Measurements from ENCODE around the gene SUMO3.

SUMO3 gene

DNA sequence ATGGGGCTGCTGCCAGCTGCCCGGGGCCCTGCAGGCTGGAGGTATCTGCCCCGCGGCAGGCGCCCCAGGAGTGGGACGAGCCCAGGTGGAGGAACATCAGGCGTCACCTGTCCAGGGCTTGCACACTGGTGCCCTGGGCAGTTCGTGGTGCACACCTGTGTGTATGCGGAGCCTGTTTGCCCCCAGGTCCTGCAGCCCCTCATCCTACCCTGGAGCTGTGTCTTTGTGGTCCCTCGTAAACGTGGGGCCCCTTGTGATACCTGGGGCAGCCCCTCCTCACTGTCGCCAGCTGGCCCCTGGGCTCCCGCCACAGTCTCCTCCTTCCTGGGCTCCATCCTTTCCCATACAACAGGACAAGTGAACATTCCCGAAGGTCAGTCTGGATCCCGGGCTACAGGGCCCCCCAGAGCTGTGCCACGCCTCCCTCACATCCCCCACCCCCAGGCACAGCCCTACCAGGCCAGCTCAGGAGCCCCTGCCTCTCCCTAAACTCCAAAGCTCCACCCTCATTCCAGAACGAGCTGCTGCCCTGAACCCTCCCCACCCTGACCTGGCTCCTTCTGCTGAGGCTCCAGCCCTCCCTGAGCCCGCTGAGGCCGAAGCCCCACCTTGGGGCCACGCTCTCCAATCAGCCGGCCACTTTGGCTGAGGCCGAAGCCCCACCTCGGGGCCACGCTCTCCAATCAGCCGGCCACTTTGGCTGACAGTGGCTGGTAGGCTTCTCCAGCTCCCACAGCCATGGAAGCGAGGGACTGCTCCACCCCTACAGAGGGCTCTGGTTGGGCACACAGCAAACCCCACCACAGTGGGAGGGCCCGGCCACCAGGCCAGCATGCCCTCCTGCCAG is 58.9 kb downstream of the SUMO3 start:
- Mint-ChIP-seq H3K9me3 (no peaks in the 10 kb centered on the region), H3K27me3 (no peaks in the 10 kb centered on the region), H3K4me1 (ENCODE audit: low read depth in 2 of 2) (peaks cover 0 to 3% of the 10 kb centered on the region in 2 donors), H3K4me3 (no peak overlapping the region), H3K36me3 (ENCODE audit: insufficient read depth) (peaks cover 4% of the 10 kb centered on the region), H3K27ac (no peak overlapping the region)
- DNase-seq: no peak
- ATAC-seq (replicated peaks): no peak

DNA sequence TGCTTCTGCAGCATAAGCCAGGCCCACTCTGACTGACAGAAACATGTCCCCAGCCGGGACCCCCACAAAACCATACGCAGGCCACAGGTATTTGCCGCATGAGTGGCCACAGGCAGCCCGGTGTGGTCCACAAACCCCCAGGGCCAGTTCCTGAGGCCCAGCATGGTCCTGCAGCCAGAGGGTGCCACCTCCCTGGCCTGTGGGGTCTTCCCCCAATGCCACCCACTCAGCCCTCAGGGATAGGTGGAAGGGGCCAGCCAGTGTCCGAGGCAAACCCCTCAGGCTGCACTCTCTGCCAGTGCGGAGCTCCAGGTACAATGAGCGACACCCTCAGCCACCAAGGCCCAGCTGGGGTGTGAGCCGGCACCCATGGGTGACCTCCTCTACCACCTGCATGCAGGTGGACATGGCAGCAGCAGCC is 59.7 kb downstream of the SUMO3 start:
- no peaks in the 10 kb centered on the region for H3K9me3 Mint-ChIP-seq
- peaks cover 4% of the 10 kb centered on the region for H3K36me3 Mint-ChIP-seq (ENCODE audit: insufficient read depth)
- ATAC-seq (replicated peaks) (no peak), DNase-seq (no peak)
- H3K4me1 Mint-ChIP-seq (ENCODE audit: low read depth in 2 of 2): peaks cover 0 to 3% of the 10 kb centered on the region in 2 donors
- no peak overlapping the region for H3K4me3 Mint-ChIP-seq
- H3K27ac Mint-ChIP-seq: no peak overlapping the region
- peaks cover 0 to 6% of the 10 kb centered on the region in 2 donors for H3K27me3 Mint-ChIP-seq

DNA sequence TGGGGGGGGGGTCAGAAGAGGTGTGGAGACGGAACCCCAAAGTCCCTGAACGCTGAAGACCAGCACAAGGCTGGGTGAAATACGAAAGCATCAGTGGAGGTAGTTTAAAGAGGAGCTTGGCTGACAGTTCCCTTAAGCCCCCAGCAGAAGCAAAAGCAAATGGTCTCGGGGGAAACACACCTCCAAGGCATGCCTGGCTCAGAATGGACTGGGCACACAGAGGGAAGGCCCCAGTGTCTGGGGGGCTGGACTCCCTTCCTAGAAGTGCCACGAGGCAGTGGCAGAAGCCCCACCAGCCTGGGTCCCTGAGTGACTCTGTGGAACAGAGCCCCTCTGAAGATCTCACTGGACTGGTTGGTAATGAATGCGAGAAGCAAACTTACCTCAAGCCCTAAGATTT is 60.1 kb downstream of the SUMO3 start:
- DNase-seq: no peak
- Mint-ChIP-seq H3K4me1 (ENCODE audit: low read depth in 2 of 2) (peaks cover 0 to 3% of the 10 kb centered on the region in 2 donors), H3K4me3 (no peak overlapping the region), H3K27ac (no peak overlapping the region), H3K36me3 (ENCODE audit: insufficient read depth) (peaks cover 4% of the 10 kb centered on the region), H3K27me3 (peaks cover 0 to 10% of the 10 kb centered on the region in 2 donors), H3K9me3 (no peaks in the 10 kb centered on the region)
- ATAC-seq (replicated peaks): no peak

DNA sequence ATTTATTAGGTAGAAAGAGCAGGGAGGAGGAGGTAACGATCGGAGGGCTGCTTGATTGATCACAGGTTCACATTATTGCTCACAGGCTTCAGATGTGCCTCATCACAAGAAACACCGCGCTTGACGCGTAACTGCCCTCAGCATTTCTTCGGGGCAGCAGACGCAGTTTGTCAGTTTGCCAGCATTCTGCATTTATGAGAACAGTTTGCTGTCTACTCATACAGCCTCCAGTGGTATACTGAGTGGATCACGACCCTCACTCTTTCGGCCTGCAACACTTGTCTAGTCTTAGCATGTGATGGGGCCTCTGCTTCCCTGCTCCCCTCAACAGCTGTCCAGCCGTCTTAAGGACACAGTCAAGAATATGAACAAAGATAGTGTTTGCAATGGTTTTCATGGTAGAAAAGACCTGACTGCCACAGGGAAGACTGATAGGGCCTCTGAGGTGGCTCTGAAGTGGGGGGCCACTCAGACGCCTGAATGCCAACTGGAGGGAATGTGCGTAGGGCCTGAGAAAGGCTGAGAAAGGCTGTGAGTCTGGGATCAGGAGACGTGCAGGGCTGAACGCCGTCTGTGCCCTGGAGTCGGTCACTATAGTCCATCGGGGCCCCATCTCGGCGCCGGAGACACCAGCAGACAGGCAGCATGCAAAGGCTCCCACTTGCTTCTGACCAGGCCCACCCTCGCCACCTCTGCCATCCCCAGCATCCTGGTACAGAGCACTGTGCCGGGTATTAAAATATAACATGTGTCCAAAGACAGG is 61.3 kb downstream of the SUMO3 start:
- Mint-ChIP-seq H3K36me3 (ENCODE audit: insufficient read depth) (peaks cover 4% of the 10 kb centered on the region), H3K27ac (no peak overlapping the region), H3K27me3 (peaks cover 10 to 21% of the 10 kb centered on the region in 2 donors), H3K9me3 (no peaks in the 10 kb centered on the region), H3K4me3 (no peak overlapping the region), H3K4me1 (ENCODE audit: low read depth in 2 of 2) (peaks cover 0 to 3% of the 10 kb centered on the region in 2 donors)
- ATAC-seq (replicated peaks) (no peak), DNase-seq (no peak)
